Measurements from ENCODE around the gene IGFN1. TPM values are rescaled to one million over a fixed set of nuclear protein-coding genes. Genes with fewer than 3 reads are reported as not detected.

Gene IGFN1
- total and polyA plus RNA-seq, 10 of the 15 experiments (the other 5 are each of a cell fraction or from before 2014, with no cell fraction given), result not detected

- TF ChIP-seq ZBTB40 (IDR thresholded peaks at IDR 0.05; ENCODE audit: borderline replicate concordance) (peak; percentile 68; the same call in 1 of the 2 replicates), SREBF1 (IDR thresholded peaks at IDR 0.05; ENCODE audit: low read length) (no peak), KLF5 (IDR thresholded peaks at IDR 0.05; ENCODE audit: partially characterized antibody) (no peak), SIX5 (IDR thresholded peaks at IDR 0.05; ENCODE audit: low read depth, low read length, severe bottlenecking) (peak; percentile 12), NKRF (conservative IDR thresholded peaks at IDR 0.05) (no peak), DPF2 (IDR thresholded peaks at IDR 0.05) (0 out of 2 replicates have a peak, but pooled peaks have one; percentile 17), ZNF384 (IDR thresholded peaks at IDR 0.05; ENCODE audit: borderline replicate concordance, low read depth, low read length) (no peak), ZNF24 (IDR thresholded peaks at IDR 0.05) (no peak), SPI1 (IDR thresholded peaks at IDR 0.05; ENCODE audit: borderline replicate concordance, insufficient read depth, low read depth, low read length) (no peak), PKNOX1 (IDR thresholded peaks at IDR 0.05) (peak; percentile 98), MLLT1 (IDR thresholded peaks at IDR 0.05) (no peak), CEBPZ (IDR thresholded peaks at IDR 0.05; ENCODE audit: low read depth, low read length) (peak; percentile 32; the same call in 1 of the 2 replicates), RUNX3 (IDR thresholded peaks at IDR 0.05; ENCODE audit: low read length) (peak; percentile 54; the same call in 1 of the 2 replicates), RFX5 (IDR thresholded peaks at IDR 0.05; ENCODE audit: low read depth, low read length) (peak; percentile 22; the same call in 1 of the 2 replicates), CEBPB (IDR thresholded peaks at IDR 0.05; ENCODE audit: borderline replicate concordance in 1 of 2, low read depth in 2 of 2, low read length in 2 of 2) (peak in 1 of 2 experiments; percentile 100; a peak in 2 of 4 replicates)
Measured at GRCh38 chr1:201154389-201155165, 36.0 kb upstream of the IGFN1 start, which contains the start of gene TMEM9 (continued).

Data from GM12878 (cell line).